Panc1 (cell line): ENCODE measurements around the gene B4GALT7.

Experiments used
- CTCF ChIP-seq: fragments of 450-650 bp; IDR thresholded peaks from 2 replicates; pipeline ENCODE4 v1.5.1; 2017; ENCODE audit warnings: mild to moderate bottlenecking
- POLR2AphosphoS5 ChIP-seq: IDR thresholded peaks from 2 replicates; pipeline ENCODE4 v1.6.1; 2012; ENCODE audit warnings: mild to moderate bottlenecking, low read depth, low read length, moderate library complexity
- SIN3A ChIP-seq: IDR thresholded peaks from 2 replicates; pipeline ENCODE4 v1.6.1; 2012; ENCODE audit warnings: low read depth, mild to moderate bottlenecking, low read length, moderate library complexity, borderline replicate concordance; ENCODE audit not compliant: insufficient read depth

DNA sequence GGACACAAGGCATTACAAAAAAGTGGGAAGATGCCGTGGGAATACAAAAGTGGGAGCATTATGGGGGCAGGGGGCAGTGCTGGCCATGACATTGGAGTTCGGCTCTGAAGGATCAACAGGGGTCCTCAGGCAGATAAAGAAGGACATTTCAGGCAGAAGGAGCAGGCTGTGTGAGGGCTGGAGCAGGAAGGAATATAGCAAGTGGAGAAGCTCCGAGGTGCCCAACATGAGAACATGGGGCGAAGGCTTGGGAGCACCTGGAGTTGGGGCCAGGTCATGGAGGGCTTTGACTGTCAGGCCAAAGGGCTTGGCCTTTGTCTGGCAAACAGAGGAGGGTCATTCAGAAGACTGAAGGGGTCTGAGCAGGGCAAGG is 2.5 kb downstream of the B4GALT7 start:
- TF ChIP-seq POLR2AphosphoS5 (no peak), SIN3A (no peak), CTCF (no peak)
